KOPT-K1 (cell line): ENCODE data around the gene DUSP10.

Experiments used
- H3K27ac ChIP-seq: fragments of 200-600 bp; sonication (generic); 2 replicates; pipeline ENCODE4 v1.5.1; 2016; ENCODE audit warnings: antibody characterized with exemption, mild to moderate bottlenecking, low read depth, low read length; ENCODE audit not compliant: poor library complexity, severe bottlenecking
- H3K36me3 ChIP-seq: fragments of 200-600 bp; sonication (generic); 2 replicates; pipeline ENCODE4 v1.5.1; 2017; ENCODE audit warnings: antibody characterized with exemption, mild to moderate bottlenecking, low read length, moderate library complexity; ENCODE audit not compliant: insufficient read depth
- H3K9me3 ChIP-seq: fragments of 200-600 bp; sonication (generic); 2 replicates; pipeline ENCODE4 v1.5.1; 2017; ENCODE audit warnings: antibody characterized with exemption, low read length, mild to moderate bottlenecking; ENCODE audit not compliant: insufficient read depth, poor library complexity, severe bottlenecking

The DUSP10 gene

DNA sequence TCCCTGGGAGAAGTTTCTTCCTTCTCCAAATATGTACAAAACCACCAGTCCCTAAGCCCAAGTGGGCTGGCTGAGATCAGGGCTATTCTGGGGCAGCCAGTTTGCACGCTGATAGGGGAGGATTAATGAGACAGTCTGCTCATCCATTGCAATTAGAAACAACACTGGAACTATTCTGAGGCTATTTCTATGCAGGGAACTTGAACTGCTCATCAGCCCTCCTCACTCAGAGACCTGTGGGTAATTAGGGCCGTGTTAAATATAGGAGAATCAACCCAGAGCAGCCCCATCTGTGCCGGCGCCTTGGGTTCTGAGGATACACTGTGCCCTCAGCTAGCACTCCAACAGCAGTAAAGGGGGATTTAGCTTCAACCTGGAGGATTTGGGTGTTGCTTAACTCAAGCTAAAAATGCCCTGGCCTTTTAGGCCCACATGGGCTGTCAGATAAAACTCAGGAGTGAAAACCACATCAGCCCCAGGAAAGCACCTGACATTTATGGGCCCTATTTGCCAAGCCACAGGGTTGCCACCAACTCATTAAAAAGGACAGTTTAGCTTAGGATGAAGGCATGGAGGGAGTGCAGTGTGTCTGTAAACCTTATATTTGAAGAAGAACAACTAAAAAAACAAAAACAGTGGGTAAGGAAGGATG lies 53.9 kb downstream of the DUSP10 start:
- H3K36me3 ChIP-seq: no peaks in the 10 kb centered on the region
- H3K9me3 ChIP-seq: no peaks in the 10 kb centered on the region
- H3K27ac ChIP-seq: peak overlapping the region; percentile 31

GRCh38 chr1:221683681-221684080 lies 58.2 kb downstream of the DUSP10 start:
- Histone ChIP-seq H3K27ac (no peak overlapping the region), H3K9me3 (peaks cover 13% of the 10 kb centered on the region), H3K36me3 (no peaks in the 10 kb centered on the region)

DNA sequence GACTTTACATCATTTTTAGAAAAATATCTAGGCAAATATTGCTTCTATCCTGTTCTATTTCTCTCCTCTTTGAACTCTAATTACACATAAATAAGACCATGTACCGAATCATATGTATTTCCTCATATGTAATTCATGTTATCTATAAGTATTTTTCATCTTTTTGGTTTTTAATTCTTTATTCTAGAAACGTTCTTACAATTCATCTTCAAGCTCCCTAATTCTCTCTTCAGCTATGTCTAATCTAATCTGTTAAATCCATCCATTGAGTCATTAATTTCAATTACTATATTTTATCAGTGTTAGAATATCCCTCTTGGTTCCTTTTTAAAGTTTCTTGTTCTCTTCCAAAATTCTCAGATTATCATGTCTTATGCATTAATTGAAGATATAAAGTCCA lies 61.8 kb downstream of the DUSP10 start:
- Histone ChIP-seq H3K27ac (no peak overlapping the region), H3K9me3 (peaks cover 13% of the 10 kb centered on the region), H3K36me3 (no peaks in the 10 kb centered on the region)

GRCh38 chr1:221678014-221678413 lies 63.9 kb downstream of the DUSP10 start:
- Histone ChIP-seq H3K9me3 (peaks cover 13% of the 10 kb centered on the region), H3K36me3 (no peaks in the 10 kb centered on the region), H3K27ac (no peak overlapping the region)

DNA sequence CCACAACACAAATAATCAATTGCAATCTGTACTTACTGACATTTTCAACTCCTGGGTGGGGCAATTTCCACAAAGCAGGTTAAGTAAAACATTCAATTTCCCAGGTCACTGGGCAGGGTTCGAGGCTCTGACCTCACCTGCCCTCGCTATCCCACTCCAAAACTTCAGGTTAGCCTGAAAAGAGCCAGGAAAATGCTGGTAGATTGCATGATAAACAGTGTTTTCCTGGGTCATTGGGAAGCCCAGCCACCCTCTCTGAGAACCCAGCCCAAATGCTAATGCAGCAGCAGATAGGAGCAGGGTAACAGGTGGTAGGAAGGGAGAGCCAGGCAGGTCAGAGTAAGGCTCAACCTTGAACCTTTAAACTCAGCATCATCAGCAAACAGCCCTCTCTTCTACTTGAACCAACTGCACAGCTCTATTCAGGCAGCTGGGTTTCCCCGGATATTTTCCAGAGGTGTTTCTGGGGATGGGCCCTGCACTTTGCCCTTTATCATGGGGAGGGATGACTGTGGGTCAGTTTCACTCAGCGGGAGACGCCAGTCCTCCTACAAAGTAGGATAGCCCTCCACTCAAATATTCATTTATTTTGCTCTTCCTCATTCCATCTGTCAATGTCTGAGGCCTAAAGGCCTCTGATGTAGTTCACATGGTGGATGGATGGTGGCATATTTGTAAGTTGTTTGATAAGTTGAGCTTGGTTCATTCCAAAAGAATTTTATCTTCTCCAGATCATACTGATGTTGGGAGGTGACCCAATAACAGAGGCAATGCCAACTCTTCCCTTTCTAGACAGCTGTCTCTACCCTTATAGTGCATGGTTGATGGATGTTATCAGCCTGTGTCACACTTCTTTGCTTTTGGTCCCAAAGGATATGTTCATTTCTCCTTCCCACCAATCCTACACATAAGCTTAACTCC lies 65.7 kb downstream of the DUSP10 start:
- Histone ChIP-seq H3K9me3 (peaks cover 13% of the 10 kb centered on the region), H3K36me3 (no peaks in the 10 kb centered on the region), H3K27ac (no peak overlapping the region)

GRCh38 chr1:221672965-221673364 lies 68.9 kb downstream of the DUSP10 start:
- no peaks in the 10 kb centered on the region for H3K36me3 ChIP-seq
- no peak overlapping the region for H3K27ac ChIP-seq
- no peaks in the 10 kb centered on the region for H3K9me3 ChIP-seq

DNA sequence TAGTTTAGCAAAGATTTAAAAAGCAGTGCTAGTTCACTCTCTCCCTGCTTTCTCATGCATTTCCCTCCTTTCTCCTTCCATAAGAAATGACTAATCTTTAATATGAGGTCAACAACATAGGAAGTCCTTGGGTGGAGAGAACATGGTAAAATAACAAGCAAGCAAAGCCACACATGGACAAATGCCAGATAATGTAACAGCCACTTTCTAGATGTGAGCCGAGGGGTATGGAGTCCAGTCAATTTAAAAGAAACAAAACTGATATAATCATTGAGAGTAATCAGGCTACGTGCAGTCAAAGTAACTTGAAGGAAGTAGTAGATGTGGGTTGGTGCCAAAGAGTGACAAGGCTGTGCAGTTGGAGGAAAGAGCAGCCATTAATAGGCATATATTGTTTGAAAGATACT lies 69.6 kb downstream of the DUSP10 start:
- Histone ChIP-seq H3K27ac (no peak overlapping the region), H3K36me3 (no peaks in the 10 kb centered on the region), H3K9me3 (no peaks in the 10 kb centered on the region)

DNA sequence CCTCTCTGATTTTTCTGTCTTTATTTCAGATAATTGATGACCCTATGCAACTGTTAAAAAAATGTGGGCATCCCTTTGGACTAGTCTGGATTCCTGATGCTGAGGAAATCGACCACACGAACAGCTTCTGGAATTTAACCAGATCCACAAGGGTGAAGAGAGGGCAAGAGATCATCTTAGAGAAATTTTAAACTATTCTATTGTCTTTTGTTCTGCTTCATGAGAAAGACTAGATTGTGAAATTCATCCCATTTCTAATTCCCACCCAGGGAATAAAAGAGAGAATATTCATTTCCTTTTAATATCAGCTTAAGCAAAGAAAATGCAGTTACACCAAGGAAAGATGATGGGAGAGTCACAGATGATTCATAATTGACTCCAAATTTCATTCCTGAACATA lies 71.8 kb downstream of the DUSP10 start:
- Histone ChIP-seq H3K9me3 (no peaks in the 10 kb centered on the region), H3K27ac (no peak overlapping the region), H3K36me3 (no peaks in the 10 kb centered on the region)

GRCh38 chr1:221669441-221669840 lies 72.4 kb downstream of the DUSP10 start:
- H3K27ac ChIP-seq: no peak overlapping the region
- H3K9me3 ChIP-seq: no peaks in the 10 kb centered on the region
- no peaks in the 10 kb centered on the region for H3K36me3 ChIP-seq

GRCh38 chr1:221667504-221667903 lies 74.4 kb downstream of the DUSP10 start:
- Histone ChIP-seq H3K27ac (no peak overlapping the region), H3K36me3 (no peaks in the 10 kb centered on the region), H3K9me3 (no peaks in the 10 kb centered on the region)

DNA sequence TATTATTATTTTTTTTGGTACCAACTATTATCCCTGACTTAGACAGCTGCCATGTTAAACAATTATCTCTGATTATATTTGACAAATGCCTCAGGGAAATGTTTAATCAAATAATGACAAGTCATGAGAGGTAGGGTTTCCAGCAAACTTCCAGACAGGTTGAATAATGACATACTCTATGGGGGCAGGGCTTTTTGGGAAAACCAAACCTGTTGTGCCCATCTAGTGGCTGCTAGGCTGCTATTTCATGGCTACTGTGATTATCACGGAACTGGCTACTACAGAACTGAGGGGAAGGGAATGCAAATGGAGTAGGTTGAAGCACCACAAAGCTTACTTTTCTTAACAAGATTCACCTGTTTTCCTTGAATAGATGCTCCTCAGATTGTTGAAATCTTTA lies 77.6 kb downstream of the DUSP10 start:
- Histone ChIP-seq H3K27ac (no peak overlapping the region), H3K36me3 (no peaks in the 10 kb centered on the region), H3K9me3 (no peaks in the 10 kb centered on the region)

- Histone ChIP-seq H3K27ac (no peak overlapping the region), H3K36me3 (no peaks in the 10 kb centered on the region), H3K9me3 (no peaks in the 10 kb centered on the region)
Measured at GRCh38 chr1:221663321-221663720, 78.6 kb downstream of the DUSP10 start.

GRCh38 chr1:221655766-221656305 lies 86.1 kb downstream of the DUSP10 start:
- Histone ChIP-seq H3K9me3 (no peaks in the 10 kb centered on the region), H3K27ac (no peak overlapping the region), H3K36me3 (no peaks in the 10 kb centered on the region)
